Stimulated activated CD4-positive, alpha-beta T cell treated with anti-CD3 and anti-CD28 coated beads, Interleukin-15, amount 100 ng/mL, for 24 hours (primary cell): ENCODE results near the gene ESRP2.

Experiments
- DNase-seq: peaks from one replicate; pipeline ENCODE4 v3.0.0-alpha.2; 2020

ESRP2 gene

DNA sequence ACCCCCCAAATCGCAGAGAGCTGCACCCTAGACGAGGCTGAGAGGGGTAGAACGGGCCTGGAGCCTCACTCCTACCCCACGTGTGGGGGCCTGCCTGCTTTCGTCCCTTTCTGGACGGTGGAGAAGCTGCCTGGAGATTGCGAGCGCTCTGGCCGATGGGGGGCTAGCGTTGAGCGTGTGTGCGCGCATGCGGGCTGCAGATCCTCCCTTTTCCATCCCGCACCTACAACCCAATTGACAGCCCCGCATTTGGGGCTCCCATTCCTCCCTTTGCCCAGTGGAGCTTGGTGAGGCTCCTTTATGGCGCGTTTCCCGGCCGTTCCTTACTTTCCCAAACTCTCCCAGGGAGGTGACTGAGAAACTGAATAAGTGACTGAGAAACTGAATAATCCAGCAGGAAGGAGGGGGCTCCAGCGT lies 907 bp upstream of the ESRP2 start:
- DNase-seq, result peak; percentile 23

DNA sequence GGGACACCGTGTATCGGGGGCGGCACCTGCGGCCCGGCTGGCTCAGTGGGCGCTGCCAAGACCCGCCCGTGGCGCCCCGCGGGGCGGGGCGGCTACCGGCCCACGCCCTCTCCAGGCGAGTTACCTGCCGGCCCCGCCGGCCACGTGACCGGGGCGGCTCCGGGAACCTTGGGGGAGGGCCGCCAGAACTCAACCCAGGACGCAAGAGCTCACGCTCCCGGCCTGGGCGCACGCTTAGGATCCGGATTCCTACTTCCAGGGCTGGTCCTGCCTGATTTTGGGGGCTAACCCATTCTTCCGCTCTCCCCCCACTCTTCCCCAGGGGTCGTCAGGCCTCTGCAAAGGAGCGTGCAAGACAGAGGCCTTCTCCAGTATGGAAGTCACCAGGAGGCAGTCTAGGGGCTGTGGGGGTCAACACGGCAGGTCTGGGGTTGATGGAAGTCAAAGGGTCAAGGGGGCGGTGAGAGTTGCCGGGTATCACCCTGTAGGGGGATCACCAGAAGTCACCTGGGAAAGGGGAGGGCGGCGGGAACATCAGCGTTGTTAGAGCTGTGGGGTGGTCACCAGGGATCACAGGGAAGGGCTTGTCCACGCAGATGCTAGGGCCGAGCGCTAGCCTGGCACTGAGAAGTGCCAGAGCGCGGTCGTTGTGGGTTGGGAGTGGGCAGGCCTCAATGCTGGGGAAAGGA lies 354 bp upstream of the ESRP2 start:
- peak; percentile 63 for DNase-seq

DNA sequence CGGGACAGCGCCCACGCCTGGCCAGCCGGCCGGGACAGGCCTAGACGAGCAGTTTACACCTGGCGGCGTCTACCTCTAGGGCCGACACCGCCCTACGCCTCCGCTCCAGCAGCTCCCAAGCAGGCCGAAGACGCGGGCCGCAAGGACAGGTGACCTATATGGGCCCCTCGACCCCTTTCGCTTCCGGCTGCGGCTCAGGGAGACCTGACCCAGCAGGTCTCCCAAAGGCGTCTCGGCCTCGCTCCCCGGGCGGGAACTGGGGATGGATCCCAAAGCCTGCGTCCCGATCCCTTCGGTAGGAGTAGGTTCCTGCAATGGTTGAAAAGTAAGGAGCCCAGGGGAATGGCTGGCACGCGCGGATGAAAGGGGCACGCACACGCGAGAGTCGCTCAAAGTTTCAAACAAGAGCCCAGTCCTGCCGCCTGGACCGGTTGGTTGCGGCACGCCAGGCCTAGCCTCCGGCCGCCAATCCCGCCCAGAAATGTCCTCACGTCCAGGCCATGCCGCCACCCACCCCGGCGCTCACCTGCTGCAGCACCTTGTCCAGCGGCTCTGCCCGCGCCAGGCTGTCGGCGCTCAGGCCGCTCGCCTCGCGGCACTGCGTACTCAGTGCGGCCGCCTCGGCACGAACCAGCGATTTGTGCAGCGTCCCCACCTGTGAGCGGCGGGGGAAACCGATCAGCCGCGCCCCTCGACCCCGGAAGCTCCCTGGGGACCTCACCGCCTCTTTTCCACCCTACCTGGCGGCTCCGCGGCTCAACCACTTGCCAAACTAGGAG lies 630 bp downstream of the ESRP2 start:
- DNase-seq, result no peak

DNA sequence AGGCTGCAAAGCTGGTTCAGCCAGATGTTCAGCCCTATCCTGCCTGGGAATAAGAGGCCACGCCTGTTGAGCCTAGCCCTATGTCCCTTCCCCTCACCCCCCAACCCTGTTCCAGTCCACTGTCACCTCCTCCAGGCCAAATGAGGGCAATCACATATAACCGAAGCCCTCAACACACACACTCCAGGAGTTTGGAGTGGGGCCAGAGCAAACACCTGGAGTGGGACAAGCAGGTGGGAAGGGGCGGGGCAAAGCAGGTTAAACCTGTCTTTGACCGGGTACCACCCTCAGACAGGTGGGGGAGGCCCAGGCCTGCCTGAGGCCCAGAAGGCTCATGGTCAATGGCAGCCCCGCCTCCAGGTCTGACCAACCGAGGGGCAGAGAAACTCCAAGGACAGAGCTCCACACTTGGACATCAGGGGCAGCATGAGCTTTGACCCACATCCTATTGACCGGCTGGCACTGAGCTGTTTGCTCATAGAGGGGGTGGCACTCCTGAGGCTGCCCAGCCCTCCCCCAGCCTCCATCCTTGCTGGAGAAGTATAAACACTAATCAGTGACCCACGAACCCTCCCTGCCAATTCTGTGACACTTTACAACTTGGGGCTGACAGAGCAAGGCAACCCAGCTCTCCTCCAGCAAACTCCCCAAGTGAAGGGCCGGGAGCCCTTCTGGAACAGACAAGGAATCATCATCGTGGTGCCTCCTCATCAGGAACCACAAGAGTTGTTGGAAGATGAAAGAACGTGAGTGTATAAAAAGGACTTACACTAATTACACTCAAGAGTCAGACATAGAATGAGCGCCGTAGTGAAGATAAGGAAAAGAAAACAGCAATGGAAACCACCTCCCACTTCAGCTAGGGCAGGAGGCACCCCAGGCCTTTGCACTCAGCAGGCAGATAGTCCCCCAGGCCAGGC lies 1.5 kb downstream of the ESRP2 start:
- no peak for DNase-seq

- no peak for DNase-seq
Measured at GRCh38 chr16:68233835-68234187, 2.1 kb downstream of the ESRP2 start.

DNA sequence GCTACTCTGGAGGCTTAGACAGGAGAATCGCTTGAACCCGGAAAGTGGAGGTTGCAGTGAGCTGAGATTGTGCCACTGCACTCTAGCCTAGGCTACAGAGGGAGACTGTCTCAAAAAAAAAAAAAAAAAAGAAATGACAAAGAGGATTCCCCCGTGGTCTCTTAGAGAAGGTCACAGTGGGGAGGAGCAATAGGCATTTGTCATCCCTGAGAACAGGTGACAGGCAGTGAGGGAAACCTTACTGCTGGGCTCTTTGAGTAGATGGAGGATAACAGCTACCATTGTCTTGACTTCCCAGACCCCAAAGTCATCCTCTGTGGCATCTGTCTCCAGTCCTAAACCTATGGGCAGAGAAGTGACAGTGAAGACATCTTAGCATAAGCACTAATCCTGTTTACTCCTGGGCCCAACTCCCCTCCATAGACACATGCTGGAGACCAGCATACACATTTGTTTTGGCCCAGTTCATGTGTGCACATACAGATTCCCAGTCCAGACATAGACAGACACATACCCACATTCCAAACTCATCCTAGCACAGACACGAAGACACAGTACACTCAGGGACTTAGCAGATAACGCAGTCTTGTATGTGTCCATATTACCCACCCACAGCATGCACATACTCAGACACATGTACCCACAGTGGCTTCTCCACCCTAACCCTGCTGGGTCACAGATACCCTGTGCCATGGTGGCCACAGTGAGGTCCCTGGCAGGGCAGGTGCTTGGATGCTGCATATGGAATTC lies 2.7 kb downstream of the ESRP2 start:
- no peak for DNase-seq

GRCh38 chr16:68232335-68232734 lies 3.6 kb downstream of the ESRP2 start:
- DNase-seq, result no peak

- no peak for DNase-seq
Measured at GRCh38 chr16:68231384-68232136, 4.4 kb downstream of the ESRP2 start.

DNA sequence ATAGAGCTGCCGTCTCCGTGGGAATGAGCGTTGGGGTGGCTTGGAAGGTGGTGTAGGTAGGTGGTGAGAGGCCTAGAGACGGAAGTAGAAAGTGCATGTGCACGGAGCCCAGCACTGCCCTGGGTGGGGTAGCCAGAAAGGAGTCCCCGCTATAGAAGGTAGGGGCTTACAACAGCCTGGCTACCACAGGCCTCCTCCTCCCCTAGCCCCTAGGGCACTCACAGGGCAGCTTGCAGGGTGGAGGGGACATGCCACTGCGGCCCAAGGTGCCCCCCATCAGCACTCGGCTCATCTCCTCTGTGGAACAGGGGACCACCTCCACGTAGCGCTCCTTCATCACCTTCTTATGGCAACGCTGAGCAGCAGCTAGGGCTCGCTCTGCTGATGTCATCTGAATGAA lies 5.0 kb downstream of the ESRP2 start:
- DNase-seq, result no peak

DNA sequence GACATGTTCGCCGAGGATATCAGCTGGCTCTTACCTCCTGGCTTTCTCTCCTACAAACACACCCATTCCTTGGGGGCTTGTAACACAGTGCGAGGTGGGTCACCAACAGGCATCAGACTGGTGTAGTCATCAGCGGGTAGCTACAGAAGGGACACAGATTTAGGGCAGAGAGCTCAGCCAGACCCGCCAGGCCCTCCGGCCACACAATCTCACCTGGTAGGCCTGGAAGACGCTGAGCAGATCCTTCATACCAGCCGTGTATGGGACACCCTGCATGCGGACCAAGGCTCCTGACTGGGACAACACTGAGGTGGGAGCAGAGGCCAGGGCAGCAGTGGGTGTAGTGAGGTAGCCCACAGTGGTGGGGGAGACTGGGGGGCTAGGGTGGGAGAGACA lies 5.8 kb downstream of the ESRP2 start:
- no peak for DNase-seq

GRCh38 chr16:68229431-68230175 lies 6.3 kb downstream of the ESRP2 start:
- DNase-seq, result peak; percentile 43

DNA sequence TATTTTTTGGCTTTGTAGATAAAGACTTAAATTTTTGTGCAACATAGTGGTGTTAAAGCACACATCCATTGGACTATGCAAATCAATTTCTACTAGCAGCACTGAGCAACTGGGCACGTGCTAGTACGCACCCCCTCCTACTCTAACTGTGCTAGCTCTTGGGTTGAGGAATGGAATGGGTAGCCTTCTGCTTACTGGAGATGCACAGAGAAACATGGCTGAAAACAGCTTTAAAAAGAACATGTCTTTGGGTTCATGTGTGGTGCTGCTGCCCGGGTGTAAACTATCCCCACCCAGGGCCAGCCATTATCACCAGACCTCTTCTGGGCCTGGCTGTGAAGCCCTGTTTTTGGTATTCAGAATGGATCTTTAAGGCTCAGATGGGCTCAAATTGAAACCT lies 7.3 kb downstream of the ESRP2 start:
- no peak for DNase-seq

DNA sequence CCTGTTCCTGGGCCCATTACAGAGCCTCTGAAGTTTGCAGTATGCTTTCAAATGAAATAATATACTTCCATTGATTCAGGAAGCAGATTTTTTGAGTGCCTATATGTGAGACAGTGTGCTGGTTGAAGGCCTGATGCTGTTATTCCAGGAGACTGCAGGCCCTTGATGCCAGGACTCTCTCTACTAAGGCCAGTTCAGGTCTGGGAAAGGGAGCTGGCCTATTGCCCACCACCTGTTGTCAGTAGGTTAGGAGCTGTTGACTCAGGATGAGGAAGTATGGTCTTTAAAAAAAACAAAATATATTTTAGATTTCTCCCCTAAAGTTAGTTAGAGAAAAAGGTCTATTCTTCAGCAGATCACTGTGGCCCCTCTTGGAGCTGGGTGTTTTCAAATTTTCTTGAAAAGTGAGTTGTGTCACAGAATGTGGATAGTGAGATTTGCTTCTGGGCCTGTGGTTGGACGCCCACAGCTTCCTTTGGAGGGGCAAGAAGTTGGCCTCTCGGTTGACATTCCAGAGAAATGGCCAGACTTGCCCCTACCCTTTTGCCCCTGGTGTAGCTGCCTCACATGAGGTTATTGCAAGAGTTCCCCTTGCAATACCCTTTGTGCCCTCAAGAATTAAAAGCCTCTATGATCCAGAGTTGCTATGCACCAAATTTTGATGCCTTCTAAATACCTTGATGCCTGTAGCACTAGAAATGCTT lies 7.9 kb downstream of the ESRP2 start:
- no peak for DNase-seq

DNA sequence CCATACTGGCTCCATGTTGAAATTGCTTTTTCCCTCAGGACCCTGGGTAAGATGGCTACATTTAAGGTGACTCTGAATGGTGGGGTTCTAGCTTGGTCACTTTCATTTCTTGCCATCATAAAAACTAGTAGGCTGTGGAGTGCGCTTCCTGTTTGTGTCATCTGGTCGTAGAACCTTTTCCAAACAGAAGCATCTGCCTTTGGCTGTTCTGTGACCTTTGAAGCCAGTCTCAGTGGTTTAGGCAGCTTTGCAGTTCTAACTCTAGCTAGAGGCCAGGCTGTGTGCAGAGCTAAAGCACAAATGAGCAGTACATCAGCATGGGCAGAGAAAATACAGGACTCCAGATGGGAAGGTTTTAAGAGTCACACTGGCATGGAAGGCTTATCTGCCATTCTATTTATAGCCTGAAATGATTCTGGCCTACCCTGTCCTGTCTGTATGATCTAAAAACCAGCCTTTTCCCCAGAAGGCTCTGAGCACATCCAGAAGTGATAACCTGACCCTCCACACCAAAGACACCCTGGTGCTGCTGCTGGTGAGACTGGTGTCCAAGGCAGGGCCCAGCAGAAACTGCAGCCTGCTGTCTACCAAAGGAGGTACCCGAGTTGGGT lies 8.6 kb downstream of the ESRP2 start:
- peak; percentile 29 for DNase-seq

- DNase-seq, result no peak
Measured at GRCh38 chr16:68226116-68226515, 9.8 kb downstream of the ESRP2 start.

DNA sequence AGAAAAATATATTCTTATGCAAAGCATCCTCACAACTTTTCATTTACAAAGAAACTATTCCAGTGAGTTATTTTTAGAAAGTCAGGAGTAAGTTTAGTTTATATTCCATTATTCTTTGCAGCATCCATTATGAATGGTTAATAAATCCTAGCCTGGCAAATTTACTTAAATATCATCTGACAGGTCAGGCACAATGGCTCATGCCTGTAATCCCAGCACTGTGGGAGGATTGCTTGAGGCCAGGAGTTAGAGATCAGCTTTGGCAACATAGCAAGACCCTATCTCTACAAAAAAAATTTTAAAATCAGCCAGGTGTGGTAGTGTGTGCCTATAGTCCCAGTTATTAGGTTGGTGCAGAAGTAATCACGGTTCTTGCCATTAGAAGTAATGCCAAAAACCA lies 12.9 kb downstream of the ESRP2 start:
- DNase-seq, result no peak

- DNase-seq, result no peak
Measured at GRCh38 chr16:68219725-68220351, 16.1 kb downstream of the ESRP2 start.

DNA sequence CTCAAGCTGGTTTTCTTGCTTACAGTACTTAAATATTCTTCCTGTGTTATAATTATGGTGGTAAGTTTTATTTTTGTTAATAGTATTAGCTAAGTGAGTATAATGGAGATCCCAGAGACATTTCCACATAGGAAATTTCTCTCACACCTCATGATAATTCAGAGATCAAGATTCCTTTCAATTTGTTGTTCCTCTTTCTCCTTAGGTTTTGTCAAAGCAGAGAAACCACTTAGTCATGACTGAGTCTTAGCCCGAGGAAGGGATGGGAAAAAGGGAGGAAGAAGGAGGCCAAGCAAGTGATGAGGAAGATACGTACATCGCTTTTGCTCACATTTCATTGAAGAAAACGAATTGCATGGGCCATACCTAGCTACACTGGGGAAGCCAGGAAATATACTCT lies 18.4 kb downstream of the ESRP2 start:
- DNase-seq, result no peak

DNA sequence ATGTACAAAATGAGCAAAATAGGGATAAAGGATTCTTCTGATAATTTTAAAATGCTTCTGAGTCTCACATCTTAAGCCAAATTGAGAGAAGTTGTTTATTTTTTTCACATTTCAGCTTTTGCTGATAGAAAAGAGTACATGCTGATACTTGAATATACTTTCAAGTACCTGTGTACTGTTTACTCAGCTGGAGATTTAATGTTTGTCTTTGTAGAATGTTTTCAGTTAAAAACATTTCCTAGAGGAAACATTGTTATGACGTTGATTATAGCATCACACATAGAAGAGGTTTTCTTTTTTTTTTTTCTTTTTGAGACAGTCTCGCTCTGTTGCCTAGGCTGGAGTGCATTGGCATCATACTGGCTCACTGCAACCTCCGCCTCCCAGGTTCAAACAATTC lies 19.7 kb downstream of the ESRP2 start:
- no peak for DNase-seq

DNA sequence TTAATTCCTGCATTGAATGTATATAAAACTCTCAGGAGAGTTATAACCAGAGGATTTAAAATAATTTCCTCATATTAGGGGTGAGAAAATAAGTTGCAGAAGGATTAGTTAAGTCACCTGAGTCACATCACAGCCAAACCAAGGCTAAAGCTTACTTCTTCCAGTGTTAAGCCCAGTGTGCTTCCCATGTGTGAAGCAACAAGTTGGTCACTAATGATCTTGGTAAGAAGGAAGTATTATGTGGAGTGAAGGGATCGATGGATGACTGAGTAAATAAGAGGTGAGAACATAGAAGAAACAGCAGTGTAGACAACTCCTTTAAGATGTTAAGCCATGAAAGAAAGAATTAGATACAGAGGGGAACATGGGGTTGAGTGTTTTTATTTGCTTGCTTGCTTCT lies 20.6 kb downstream of the ESRP2 start:
- DNase-seq, result no peak
